IPS-NIHi7 (cell line): ENCODE results near the gene HOXA10.

Experiments
- DNase-seq: peaks from one replicate; pipeline ENCODE4 v3.0.0; 2012; ENCODE audit warnings: mixed read lengths; ENCODE audit errors: extremely low spot score

HOXA10 gene

GRCh38 chr7:27173956-27174873, at the start of gene HOXA10:
Gene HOXA10 (minus strand): TSS chr7:27174320. CDS start chr7:27174306, 14 bp downstream.
- no peak for DNase-seq

GRCh38 chr7:27221201-27221797, 47.2 kb upstream of the HOXA10 start:
- DNase-seq, result no peak

GRCh38 chr7:27220440-27220955, 46.4 kb upstream of the HOXA10 start:
- DNase-seq, result no peak

- no peak for DNase-seq
Measured at GRCh38 chr7:27219821-27220220, 45.7 kb upstream of the HOXA10 start.

- no peak for DNase-seq
Measured at GRCh38 chr7:27217951-27218350, 43.8 kb upstream of the HOXA10 start.

- no peak for DNase-seq
Measured at GRCh38 chr7:27215356-27215755, 41.2 kb upstream of the HOXA10 start.

GRCh38 chr7:27214239-27214950, 40.3 kb upstream of the HOXA10 start:
- DNase-seq, result no peak

GRCh38 chr7:27213433-27214238, 39.5 kb upstream of the HOXA10 start:
- no peak for DNase-seq

- no peak for DNase-seq
Measured at GRCh38 chr7:27212497-27213432, 38.6 kb upstream of the HOXA10 start.

- no peak for DNase-seq
Measured at GRCh38 chr7:27211764-27212204, 37.7 kb upstream of the HOXA10 start.

- DNase-seq, result no peak
Measured at GRCh38 chr7:27211084-27211446, 36.9 kb upstream of the HOXA10 start.

- DNase-seq, result peak; percentile 81
Measured at GRCh38 chr7:27210441-27211083, 36.4 kb upstream of the HOXA10 start.

GRCh38 chr7:27209933-27210440, 35.9 kb upstream of the HOXA10 start:
- DNase-seq, result no peak

GRCh38 chr7:27208998-27209397, 34.9 kb upstream of the HOXA10 start:
- DNase-seq, result no peak

GRCh38 chr7:27207348-27207985, 33.3 kb upstream of the HOXA10 start:
- no peak for DNase-seq

GRCh38 chr7:27205325-27206280, 31.5 kb upstream of the HOXA10 start:
- DNase-seq, result no peak

- no peak for DNase-seq
Measured at GRCh38 chr7:27204851-27205322, 30.8 kb upstream of the HOXA10 start.
